D341Med (cell line): ENCODE measurements around the gene LAMB1.

ENCODE experiments used
- DNase-seq: peaks from one replicate; pipeline ENCODE4 v3.0.0; 2012; ENCODE audit warnings: low spot score

Gene LAMB1

GRCh38 chr7:108017776-108018151 is 14.8 kb upstream of the LAMB1 start:
- no peak for DNase-seq

DNA sequence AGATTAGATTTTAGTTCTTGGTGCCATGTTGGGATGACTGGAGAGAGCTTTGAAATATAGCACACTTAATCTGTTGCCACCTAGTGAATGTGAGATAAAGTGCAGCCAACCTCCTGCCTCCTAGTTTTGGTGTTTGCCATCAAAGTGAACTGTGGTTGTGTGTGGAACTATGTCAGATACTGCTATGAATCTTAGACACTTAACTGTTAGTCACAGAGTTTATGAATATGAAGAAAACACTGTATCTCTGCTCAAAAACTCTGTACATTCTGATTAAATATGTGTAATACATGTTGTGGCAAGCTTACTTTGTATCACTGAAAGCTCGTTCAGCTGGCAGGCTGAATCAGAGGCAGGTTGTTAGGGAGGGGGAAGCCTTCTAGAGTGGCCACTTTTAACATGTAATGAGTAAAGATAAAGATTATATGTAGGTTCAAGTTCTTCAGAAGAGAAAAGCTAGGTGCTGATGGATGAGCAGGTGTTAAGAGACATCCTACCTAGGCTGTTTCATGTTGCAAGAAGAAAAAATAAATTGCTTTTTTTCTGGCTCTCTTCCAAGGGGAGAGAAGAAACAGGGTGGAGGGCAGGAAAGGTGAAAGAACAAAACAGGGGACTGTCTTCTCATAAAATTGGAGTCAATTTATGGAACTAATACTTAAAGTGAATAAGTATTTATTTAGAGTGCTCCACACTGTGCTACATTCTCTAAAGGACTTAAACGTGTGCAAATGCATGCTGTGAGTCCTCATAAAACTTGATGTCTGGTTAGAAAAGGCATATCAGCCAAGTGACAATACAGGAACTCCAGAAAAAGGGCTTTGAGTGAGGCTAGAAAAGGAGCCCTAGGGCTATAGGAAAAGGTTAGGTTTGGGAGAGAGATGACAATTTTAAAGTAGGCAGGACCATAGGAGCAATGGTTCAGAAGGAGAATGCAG is 14.1 kb upstream of the LAMB1 start:
- peak; percentile 54 for DNase-seq

- no peak for DNase-seq
Measured at GRCh38 chr7:108015740-108016139, 12.8 kb upstream of the LAMB1 start.

- no peak for DNase-seq
Measured at GRCh38 chr7:108014747-108015682, 12.1 kb upstream of the LAMB1 start.

DNA sequence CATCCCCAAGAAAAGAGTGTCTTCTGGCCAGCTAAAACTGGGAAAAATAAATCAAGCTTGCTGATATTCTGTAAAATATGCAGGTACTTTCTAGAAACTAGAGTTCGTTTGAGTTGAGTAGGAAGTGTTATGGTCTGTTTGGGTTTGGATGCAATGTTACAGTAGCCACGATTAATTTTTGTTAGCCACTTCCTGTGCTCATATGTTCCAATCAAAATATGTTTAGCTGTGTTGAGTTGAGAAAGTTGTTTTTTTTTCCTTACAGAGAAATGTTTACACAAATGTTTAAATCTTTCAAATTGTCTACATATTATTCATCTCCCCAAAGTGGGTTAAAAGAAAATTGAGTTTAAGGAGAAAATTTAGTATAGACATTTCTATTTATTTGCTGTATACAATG is 11.3 kb upstream of the LAMB1 start:
- no peak for DNase-seq

GRCh38 chr7:108012499-108013430 is 9.8 kb upstream of the LAMB1 start:
- no peak for DNase-seq

- no peak for DNase-seq
Measured at GRCh38 chr7:108010377-108010776, 7.4 kb upstream of the LAMB1 start.

- DNase-seq, result no peak
Measured at GRCh38 chr7:108009873-108010272, 6.9 kb upstream of the LAMB1 start.

GRCh38 chr7:108008827-108009226 is 5.9 kb upstream of the LAMB1 start:
- no peak for DNase-seq

- DNase-seq, result no peak
Measured at GRCh38 chr7:108008240-108008639, 5.3 kb upstream of the LAMB1 start.

DNA sequence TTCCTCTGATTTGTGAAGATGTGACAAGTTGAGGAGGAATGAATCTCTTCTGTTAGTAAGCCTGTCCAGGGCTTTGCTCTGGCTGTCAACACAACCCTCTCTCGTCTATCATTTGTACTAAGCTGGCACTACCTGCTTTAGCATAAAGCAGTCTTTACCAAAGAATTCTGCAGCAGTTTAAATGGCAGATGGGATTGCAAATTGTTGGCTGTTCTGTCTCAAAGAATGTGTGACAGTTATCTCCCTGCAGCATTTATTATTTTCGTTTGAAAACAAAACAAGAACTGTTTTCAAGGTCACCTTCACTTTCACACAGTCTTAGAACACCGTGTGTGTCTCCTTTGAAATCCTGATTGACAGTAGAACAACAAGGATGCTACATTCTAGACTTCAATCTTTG is 4.8 kb upstream of the LAMB1 start:
- DNase-seq, result no peak

GRCh38 chr7:108007261-108007660 is 4.3 kb upstream of the LAMB1 start:
- DNase-seq, result no peak

DNA sequence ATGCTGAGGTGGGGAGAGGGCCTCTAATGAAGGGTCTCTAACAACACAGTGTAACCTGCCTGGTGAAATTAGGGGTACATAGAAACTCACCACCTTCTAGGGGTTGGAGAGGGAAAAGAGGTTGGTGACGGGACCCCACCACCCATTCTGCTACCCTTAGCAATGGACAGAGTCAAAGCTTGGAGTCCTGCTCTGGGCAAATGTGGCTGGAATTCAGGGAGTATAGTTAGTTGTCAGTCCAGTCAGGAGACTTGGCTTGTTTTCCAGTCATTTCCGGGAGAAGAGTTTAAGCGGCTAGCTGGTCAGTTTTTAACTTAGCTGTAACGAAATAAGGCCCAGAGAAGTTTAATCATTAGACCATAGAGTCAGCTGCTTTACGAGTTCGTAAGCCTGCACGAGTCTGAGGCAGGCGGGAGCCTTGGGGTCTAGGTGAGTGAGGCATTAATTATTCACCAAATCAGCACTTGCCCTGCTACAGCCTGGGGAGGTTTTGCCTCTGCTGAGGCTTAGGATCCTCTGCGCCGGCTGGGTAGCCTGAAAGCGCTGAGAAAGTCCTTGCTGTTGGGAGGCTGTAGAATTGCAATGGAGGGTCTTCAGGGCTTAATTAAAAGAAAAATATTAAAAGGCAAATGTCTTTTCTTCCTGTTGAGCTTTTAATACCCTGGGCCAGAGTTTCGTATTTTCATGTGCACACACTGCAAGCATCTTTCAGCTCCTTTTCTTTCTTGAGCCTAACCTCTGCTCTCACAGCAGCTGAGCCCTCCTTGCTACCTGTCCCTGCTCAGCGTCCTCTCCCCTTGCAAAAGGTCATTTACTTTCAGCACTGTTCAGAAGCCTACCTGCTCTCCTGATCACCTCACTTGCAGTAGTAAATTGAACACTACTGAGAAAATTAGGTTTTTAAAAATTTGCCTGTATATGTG is 1.5 kb upstream of the LAMB1 start:
- no peak for DNase-seq

- no peak for DNase-seq
Measured at GRCh38 chr7:108003599-108003935, 606 bp upstream of the LAMB1 start.

DNA sequence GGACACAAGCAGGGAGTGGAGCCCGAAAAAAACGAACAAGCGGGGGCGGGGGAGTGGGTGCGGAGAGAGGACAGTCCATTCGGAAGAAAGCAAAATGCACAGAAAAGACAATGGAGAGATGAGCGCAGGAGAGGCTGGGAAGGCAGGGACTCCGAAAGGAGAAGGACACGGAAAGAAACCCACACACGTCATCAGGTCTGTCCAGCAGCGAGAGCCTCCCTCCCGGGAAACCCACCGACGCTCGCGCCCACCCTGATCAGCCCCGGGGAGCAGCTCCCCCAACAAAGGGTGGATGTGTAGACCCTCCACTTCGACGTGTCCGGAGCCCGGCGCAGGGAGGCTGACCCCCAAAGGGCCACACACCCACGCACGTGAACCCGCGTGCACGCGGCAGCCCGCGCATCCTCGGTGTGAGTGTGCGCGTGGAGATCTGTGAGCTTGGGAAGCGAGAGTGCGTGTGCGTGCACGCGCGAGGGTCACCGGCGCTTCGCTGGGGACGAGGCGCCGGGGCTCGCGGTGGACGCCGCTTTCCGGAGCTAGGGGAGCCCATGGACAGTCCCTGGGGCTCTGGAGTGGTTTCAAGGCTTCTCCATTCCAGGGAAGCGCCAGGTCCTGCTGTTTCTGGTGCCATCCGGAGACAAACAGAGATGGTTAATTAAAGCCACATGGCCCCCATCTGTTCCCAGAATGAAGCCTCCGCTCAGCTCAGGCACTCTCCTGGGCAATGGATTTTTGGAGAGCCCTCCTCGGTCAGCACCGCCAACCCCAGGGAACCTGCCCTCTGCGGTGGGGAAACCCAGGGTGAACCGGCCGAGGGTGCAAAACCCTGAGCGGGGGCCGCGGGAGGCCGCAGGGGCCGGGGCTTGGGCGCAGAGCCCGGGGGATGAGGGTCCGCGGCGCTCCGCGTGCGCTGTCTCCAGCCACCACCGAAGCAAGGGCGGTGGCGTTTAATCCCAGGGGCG is 916 bp downstream of the LAMB1 start:
- DNase-seq, result peak; percentile 71

GRCh38 chr7:108000875-108001763 is 1.8 kb downstream of the LAMB1 start:
- peak; percentile 80 for DNase-seq

- no peak for DNase-seq
Measured at GRCh38 chr7:107999779-108000560, 3.0 kb downstream of the LAMB1 start.
